PFSK-1 (cell line): ENCODE results near the gene NANOS2.

ENCODE experiments used
- FOXP2 ChIP-seq: optimal IDR thresholded peaks from 2 replicates; pipeline ENCODE3; 2011; ENCODE audit warnings: borderline replicate concordance, control low read depth, inconsistent platforms; ENCODE audit not compliant: insufficient read depth; ENCODE audit errors: extremely low read length, extremely low read depth
- POLR2AphosphoS5 ChIP-seq: IDR thresholded peaks from 2 replicates; pipeline ENCODE4 v1.6.1; 2012; ENCODE audit warnings: low read depth, mild to moderate bottlenecking, control low read depth, low read length, moderate library complexity
- REST ChIP-seq, 2 experiments: IDR thresholded peaks; 2 replicates each; pipeline versions ENCODE4 v1.6.1 to v1.8.0; 2011 to 2012; ENCODE audit warnings: low read depth in 2 of 2, low read length in 2 of 2, control low read depth in 1 of 2, inconsistent platforms in 1 of 2, mild to moderate bottlenecking in 1 of 2, moderate library complexity in 1 of 2; ENCODE audit not compliant: insufficient read depth in 1 of 2
- SIN3A ChIP-seq: IDR thresholded peaks from 2 replicates; pipeline ENCODE4 v1.6.1; 2012; ENCODE audit warnings: mild to moderate bottlenecking, low read length, moderate library complexity, borderline replicate concordance; ENCODE audit not compliant: insufficient read depth
- TAF1 ChIP-seq: IDR thresholded peaks from 2 replicates; pipeline ENCODE4 v1.6.1; 2012; ENCODE audit warnings: low read length, control low read depth, borderline replicate concordance; ENCODE audit not compliant: insufficient read depth

Gene NANOS2

GRCh38 chr19:45863335-45863839 lies 51.2 kb downstream of the NANOS2 start:
- no peak for TF ChIP-seq FOXP2
- TF ChIP-seq REST (IDR thresholded peaks at IDR 0.05; ENCODE audit: insufficient read depth in 1 of 2, low read depth in 2 of 2, low read length in 2 of 2) = no peak
- no peak for TF ChIP-seq SIN3A
- no peak for TF ChIP-seq POLR2AphosphoS5
- no peak for TF ChIP-seq TAF1
